ENCODE results near the gene WFIKKN1.

Gene WFIKKN1

GRCh38 chr16:682493-683395, 52.0 kb downstream of the WFIKKN1 start:
- no peak for DNase-seq

- no peak for DNase-seq
Measured at GRCh38 chr16:683396-684070, 52.7 kb downstream of the WFIKKN1 start.

Measured in nucleus accumbens (tissue), 56 donors.